Stimulated activated CD8-positive, alpha-beta memory T cell treated with anti-CD3 and anti-CD28 coated beads, Interleukin-15, amount 100 ng/mL, for 1 hour (primary cell): Measurements from ENCODE around the gene NKAIN2.
"Not testable (repeated sequence)": the region's sequence is repeated elsewhere in the genome, so short reads cannot be mapped to it uniquely, and the experiment has no call there.

Experiments
- DNase-seq: peaks from one replicate; pipeline ENCODE4 v3.0.0-alpha.2; 2020; ENCODE audit warnings: low read depth

NKAIN2 gene

DNA sequence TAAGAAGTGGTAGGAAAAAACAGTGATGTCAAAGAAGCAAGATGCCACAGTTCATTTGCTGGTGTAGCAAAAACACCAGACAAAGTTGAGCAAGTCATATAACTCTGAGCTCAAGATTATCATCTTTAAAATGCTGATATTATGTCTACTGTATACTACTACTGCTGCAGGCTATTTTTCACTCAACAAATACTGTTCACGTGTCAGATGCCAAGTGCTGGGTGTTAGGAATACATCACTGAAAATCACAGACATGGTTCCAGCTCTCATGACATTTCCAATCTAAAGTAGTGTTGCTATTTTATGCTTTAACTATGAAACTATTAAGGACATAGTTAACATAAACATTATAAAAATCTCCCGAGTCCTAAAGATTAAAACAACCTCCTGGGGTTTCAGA lies 163.0 kb downstream of the NKAIN2 start:
- DNase-seq, result no peak

DNA sequence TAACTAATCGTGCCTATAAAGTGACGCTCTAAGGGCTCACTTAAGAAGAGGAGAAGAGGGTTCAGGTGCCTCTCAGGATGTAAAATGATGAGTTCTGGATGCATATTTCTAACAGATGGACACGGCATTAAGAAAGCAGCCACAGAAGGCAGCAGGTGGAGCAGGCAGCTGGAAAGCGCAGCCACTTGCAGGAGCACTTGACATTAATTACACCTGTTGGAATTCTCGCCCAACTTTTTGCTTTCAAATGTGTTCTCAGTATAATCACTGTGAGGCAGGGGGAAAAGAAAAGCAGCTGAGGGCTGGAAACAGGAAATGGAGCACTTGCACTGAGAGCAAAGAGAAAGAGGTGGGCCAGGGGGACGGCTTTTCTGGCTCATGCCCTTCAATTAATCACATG lies 164.2 kb downstream of the NKAIN2 start:
- DNase-seq, result no peak

DNA sequence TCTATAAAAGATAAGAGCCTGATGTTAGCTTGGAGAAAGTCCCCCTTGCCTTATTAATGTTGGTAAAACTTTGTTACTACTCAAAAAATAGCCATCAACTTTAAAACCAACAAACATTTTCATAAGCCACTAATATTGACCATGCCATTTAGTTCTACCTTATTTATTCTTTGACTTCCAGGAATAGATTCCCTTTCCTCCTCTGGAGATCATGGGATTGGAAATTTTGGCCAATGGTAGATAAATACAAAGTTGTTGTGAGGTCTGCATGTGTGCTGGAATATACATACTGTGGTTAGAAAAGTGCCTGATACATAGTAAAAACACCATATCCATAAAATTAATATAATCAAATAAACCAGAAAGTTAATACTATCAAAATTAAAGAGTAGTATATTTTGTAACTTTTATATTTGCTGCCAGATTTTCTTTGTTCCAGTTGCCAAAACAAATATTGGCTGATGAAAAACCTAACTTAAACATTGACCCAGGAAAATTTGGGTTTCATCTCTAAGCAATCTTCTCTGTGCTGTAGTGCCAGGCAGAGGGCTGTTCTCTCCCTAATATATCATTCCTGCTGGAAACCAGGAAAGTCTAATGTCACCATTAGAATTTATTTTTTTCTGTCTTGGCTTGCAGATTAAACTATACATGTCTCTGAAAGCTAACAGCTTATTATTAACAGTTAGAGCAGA lies 169.1 kb downstream of the NKAIN2 start:
- no peak for DNase-seq

DNA sequence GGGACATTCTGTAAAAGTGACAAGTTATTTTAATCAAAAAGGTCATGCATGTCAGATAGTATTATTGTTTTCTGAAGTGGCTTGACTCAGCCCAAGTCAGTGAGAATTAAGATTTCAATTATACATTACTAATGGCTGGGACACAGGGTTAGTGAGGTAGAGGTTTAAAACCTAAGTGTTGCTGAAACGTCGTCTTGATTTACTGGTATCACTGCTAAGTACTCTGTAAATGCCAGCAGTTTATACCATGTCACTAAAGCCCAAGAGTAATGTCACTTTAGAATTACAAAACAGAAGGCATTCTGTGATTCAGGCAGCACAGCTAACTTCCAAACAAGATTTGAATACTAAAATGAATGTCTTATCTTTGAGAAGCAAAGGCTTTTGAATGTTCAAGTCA lies 176.6 kb downstream of the NKAIN2 start:
- DNase-seq, result no peak

DNA sequence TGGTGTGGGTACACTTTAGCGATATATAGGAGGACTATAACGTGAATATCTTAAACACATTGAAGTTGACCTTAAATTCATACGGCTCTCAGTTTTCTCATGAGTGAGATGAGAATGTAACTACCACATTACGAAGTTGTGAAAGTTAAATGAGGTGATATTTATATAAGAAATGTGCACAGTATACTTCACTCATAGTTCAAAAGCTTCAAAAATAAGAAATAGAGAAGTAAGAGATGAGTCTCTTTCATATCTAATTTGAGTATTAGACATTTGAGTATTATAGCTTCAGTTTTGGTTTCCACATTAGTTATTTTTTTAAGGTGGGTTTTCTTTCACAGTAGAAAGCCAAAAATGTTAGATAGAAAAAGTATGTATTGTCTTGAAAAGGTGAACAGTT lies 183.3 kb downstream of the NKAIN2 start:
- DNase-seq, result no peak

DNA sequence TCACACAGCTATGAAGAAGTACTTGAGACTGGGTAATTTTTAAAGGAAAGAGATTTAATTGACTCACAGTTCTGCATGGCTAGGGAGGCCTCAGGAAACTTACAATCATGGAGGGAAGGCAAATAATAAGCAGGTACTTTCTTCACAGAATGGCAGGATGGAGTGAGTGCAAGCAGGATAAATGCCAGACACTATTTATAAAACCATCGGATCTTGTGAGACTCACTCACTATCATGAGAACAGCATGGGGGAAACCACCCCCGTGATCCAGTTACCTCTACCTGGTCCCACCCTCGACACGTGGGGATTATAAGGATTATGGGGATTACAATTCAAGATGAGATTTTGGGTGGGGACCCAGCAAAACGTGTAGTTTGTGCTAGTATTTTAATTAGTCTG lies 186.3 kb downstream of the NKAIN2 start:
- not testable (repeated sequence) for DNase-seq

DNA sequence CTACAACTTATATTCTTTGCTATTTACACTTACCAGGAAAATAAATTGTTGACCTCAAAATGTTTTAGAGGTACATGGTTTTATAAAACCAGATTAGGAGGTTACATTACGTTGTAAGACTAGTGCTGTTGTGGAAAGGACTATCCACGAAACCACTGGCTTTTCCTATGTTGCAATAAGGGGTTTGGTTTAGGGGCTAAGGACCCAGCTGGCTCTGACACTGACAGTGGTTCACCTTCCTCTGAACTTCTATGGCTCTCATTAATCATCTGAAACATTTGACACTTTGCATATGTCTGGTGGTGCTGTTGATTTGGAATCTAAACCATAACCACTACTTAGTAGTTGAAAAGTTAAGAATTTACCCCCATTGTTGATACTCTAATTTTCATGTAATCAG lies 186.7 kb downstream of the NKAIN2 start:
- DNase-seq, result no peak

DNA sequence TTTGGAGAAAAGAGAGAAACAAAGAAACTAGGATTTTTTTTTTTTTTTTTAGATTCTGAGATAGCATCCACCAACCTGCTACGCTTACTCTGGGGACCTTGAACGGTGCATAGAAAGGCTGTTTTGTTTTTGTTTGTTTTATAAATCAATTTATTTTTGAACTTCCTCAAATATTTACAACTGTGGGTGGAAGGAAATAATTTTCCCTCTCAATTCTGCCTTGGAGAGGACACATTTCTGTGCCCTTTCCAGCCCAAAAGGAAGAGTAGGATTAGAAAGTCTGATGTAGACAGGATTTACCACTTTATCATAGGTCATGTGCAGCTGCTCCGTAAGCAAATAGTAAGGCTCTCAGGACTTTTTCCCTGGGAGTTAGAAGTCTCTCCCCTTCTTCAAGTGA lies 190.5 kb downstream of the NKAIN2 start:
- no peak for DNase-seq

DNA sequence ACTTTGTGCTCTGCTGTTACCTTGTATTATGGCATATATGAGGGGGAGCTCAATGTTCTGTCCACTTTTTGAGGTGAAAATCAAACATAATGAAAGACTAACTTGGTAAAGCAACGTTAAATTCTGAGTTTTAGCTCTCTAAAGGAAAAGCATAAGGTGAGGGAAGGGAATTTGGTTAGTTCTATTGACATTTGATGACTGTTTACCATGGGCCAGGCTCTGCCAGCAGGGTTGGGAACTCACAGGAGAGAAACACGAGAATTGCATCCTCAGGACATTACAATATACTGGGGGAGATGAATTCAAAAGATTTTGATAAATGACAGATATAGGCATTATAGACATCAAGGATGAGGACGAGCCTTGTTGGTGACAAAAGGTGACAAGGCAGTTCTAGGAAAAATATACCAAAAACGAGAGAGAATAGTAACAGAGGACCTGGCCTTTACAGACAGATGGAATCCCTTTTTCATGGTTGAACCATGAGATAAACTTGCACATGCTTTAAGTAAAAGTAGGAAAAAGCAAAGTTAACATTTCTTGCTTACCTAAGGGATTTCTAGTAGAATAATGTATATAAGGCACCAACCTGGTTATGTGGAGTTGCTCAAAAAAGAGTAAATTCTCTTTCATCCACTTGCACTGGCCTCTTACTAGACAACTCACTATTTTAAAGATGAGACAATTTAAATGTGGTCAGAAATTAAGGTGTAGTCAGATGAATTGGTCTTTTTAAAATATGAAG lies 191.4 kb downstream of the NKAIN2 start:
- no peak for DNase-seq

DNA sequence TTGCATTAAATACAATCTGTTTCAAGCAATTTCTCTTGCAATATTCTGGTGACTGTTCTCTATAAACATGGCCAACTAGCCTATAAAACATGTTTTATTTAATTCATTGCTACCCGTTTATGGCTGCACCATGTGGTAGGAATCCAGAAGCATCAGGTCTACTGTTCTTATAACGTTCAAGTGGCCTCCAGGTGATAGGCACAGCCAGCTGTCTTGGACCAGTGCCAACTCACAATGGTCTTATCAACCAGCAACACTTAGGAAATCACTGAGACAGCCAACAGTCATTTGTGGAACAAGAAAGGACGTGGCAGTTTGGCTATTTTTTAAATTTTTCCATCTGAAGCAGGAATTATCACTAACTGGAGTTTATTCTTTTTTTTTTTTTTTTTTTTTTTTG lies 193.6 kb downstream of the NKAIN2 start:
- no peak for DNase-seq

DNA sequence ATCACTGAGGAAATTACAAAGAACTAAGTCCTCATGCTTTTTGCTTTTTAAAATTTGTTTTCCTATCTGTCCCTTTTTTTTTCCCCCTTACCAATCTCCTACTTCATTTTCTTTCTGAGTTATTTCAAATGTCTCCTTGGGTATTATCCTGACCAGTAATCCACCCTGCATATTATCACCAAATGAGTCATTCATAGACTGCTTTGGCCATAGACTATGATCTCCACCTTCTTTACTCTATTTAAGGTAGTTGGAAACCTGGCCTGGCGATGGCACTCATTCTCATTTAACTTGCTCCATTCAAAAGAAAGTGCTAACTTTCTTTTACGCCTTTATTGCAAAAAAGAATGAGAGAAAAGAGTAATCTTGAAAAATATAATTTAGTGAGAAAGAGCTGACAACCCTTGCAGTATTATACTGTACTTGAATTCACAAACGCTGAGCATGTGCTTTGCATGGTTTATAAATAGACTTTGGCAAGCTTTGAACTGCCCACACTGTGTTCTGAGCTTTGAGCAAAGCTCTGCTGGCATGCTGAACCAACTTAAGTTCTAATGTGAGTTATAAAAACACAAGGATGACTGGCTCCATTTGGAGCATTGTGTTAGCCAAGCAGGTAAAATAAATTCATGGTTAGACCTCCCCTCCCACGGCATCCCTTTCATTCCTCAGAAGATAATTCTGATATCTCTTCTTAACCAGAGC lies 198.9 kb downstream of the NKAIN2 start:
- no peak for DNase-seq

DNA sequence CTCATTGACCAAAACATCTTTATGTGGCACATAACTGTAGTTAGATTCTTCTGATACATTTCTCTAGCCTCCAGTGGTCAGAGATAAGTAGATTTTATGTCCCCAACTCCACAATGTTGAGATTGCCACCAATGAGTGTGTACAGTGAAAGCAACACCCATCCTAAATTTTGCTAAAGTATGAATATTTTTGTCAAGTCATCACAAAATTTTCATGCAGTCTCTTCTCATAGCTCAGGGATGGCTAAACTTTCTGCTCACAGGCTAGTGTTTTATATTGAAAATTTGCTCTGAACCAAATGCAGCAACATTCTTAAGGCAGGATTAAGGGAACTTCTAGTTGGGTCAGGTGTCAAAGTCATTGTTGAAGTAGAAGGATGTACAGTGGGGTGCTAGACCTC lies 203.6 kb downstream of the NKAIN2 start:
- no peak for DNase-seq

DNA sequence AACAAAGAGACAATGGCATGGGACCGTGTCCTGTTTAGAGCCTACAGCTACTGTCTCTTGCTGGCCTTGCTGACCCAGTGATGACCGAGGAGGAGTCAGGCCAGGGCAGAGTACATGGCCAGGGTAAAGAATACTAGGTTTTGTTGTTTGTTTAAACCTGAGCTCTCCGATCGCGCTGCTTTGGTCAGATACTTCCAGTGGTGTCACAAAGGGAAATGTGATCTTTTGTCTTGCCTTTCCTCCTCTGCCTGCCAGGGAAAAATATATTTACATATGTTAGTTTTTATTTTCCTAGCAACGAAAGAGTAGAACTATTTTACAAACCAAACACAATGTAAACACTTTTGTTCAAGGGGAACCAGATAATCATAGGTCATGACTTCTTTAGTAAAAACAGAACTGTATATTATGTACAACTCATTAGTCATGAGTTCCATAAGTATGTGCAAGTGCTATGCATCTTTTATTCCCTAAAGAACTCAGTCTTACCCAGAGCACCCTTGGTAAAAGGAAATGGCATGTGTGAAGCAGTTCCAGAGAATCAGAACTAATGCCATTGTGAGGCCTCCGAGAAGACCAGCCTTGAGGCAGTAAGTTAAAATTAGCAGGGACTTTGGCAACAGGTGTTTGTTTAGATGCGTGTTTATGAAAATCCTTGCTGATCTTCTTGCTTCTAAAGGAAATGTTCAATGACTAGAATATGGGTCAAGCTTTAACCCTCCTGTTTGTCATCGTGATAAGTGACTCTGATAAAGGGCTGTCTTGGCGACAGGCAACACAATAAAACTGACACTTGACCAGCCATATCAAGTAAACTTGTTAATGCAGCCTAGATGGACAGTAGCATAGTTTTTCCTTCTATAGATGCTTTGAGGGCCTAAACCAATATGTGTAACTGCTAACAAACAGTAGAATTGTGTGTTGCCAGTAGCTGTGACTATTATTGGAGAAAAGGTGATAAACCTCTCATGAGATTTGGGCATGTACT lies 204.6 kb downstream of the NKAIN2 start:
- no peak for DNase-seq

DNA sequence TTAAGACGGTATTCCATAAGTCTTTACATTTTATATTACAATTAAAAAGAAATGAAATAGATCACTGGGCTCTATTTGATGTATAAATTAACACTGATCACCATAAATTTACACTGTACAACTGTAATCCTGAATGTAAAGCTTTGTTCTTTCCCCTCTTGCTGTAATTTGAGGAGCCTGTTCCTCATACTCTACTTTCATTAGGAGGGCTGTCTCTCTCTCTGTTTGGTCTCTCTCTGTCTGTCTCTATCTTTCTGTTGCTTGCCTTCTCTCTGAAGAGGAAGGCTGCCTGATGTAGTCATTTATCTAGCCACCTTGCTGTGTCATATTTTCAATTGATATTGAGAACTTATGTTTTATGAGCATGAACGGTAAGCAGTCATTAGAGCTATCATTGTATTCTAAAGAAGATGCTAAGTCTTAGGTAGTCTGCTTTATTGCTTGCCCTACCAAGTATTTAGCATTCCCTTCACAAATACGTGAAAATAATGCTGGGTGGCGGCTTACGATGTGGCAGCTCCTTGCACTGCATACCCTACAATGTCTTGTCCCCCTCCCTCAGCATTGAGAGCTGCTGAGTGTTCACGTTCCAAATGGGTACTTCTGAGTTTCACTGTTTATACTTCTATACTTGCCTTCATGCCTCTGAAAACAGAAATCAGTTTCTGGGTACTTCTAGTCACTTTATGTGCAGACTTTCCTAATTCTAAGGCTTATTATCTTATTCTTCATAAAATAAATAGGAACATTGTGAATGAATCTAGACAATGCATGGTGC lies 205.5 kb downstream of the NKAIN2 start:
- no peak for DNase-seq

DNA sequence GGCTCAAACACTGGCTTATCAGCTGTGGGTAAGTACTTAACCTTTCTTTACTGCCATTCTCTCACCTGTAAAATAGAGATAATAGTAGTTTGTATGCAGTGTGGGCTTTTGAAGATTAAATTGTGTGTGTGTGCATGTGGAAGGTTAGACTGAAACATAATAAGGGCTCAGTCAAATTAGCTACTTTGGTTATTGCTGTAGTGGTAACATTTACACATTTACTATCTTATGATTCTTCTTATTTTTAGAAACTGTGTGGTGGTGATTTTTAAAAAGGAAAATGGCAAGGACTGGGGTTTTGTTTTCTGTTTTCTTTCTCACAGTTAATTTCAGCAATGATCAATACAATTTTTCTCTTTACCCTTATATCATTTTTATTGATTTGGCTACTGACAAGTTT lies 206.9 kb downstream of the NKAIN2 start:
- DNase-seq, result no peak

DNA sequence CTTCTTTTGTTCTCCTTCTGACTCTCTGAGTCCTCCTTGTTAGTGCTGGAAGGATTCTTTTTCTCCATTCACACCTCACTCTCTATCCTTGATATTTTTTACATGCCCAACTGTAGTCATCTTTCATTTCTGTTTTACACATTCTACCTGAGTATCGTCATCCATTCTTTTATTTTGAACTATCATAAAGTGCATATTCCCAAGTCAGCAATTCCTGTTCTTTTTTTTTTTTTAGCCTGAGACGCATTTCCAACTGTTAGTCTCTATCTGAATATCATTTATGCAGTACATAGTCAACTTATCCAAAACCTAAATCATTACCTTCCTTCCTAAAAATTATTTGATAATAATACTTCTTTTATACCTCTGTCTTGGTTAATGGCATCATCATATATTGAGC lies 207.5 kb downstream of the NKAIN2 start:
- no peak for DNase-seq

DNA sequence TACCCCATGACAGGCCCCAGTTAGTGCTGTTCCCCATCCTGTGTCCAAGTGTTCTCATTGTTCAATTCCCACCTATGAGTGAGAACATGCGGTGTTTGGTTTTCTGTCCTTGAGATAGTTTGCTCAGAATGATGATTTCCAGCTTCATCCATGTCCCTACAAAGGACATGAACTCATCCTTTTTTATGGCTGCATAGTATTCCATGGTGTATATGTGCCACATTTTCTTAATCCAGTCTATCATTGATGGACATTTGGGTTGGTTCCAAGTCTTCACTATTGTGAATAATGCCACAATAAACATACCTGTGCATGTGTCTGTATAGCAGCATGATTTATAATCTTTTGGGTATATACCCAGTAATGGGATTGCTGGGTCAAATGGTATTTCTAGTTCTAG lies 218.4 kb downstream of the NKAIN2 start:
- DNase-seq, result not testable (repeated sequence)

DNA sequence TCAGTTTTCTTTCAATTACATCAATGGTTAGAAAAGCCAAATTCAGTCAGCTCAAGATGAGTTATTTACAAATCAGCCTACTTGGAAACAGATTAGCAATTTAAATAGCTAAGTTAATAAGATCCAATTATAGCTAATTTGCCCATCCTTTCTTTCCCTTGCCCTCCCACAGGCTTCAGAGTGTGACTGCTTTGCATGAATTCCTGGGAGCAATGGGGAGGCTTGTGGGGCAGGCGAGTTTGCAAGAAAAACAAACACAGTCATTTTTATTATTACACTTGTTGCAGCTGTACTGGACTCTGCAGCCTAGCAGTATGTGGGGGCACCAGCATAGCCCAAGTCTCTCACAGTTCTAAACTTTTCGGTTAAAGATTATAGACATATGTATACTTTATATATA lies 219.0 kb downstream of the NKAIN2 start:
- no peak for DNase-seq

DNA sequence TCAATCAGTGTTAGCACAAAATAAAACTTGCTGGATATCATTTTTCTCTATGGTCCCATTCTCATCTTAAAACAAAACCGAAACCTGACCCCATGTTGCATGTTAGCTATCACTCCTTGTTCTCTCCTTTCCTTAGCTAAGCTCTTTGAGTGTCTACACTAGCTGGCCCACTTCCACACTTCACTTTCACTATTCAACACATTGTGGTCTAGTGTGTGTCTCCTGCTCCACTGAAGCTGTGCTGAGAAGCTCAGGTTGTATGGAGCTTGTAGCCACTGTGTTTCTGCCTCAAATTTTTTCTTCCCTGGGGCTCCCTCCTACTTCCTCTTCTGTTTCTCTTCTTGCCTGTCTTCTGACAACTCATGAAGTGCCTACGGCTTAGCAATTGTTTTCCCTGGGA lies 223.0 kb downstream of the NKAIN2 start:
- no peak for DNase-seq

DNA sequence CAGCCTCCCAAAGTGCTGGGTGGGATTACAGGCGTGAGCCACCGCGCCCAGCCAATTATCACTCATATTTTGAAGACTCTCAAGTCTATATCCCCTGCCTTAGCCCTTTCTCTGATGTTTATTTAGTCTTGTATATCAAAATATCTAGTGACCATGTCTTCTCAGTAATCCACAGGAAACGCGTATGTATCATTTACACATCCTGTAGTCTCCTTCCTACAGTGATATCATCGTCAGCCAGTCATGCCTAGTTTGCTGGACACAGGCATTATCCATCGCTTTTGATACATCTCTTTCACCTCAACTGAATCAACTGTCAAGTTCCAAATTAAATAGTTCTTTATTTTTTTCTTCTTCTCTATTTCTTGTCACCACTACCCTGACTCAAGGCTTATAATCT lies 223.7 kb downstream of the NKAIN2 start:
- DNase-seq, result no peak

DNA sequence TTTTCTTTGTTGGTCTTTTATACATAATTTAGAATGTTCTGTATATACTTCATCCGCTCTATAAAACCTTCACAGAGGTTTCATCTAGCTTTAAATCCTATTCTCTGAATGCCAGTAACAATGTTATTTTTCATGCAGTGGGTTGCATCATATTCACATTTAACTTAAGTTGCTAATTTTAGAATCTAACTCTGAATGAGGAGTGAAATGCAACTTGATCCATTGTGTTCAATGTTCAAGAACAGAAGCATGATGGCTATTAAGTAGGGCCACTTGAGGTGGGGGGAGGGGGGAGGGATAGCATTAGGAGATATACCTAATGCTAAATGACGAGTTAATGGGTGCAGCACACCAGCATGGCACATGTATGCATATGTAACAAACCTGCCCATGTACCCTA lies 224.5 kb downstream of the NKAIN2 start:
- no peak for DNase-seq
